Hepatocyte (in vitro differentiated cells): Measurements from ENCODE around the gene RAET1L.

Experiments used
- CTCF ChIP-seq: fragments of 200-600 bp; sonication (generic); IDR thresholded peaks from 2 replicates; pipeline ENCODE4 v1.5.1; 2016; ENCODE audit warnings: antibody characterized with exemption, mild to moderate bottlenecking; ENCODE audit not compliant: poor library complexity
- EZH2 ChIP-seq: fragments of 200-600 bp; sonication (generic); IDR thresholded peaks from 2 replicates; pipeline ENCODE4 v1.6.1; 2016; ENCODE audit warnings: antibody characterized with exemption, mild to moderate bottlenecking, borderline replicate concordance

- no peak for TF ChIP-seq EZH2
- no peak for TF ChIP-seq CTCF
Observed at GRCh38 chr6:150001295-150002008, 23.9 kb downstream of the RAET1L start.
